GM23248 (cell line): Measurements from ENCODE around the gene UQCR10. TPM values are rescaled to one million over a fixed set of nuclear protein-coding genes. Genes with fewer than 3 reads are reported as not detected.

ENCODE experiments used
- DNase-seq: peaks from one replicate; pipeline ENCODE4 v3.0.0-alpha.2; 2015
- H2AFZ ChIP-seq: fragments of 200-600 bp; sonication (generic); 2 replicates; pipeline ENCODE4 v1.6.1; 2016; ENCODE audit warnings: antibody characterized with exemption
- H3F3A ChIP-seq: fragments of 200-600 bp; sonication (generic); 2 replicates; pipeline ENCODE4 v1.6.1; 2016; ENCODE audit warnings: mild to moderate bottlenecking, antibody characterized with exemption, mixed run types; ENCODE audit not compliant: insufficient read depth
- H3K27ac ChIP-seq: fragments of 200-600 bp; sonication (generic); 2 replicates; pipeline ENCODE4 v1.5.1; 2016; ENCODE audit warnings: mild to moderate bottlenecking
- H3K27me3 ChIP-seq: fragments of 200-600 bp; sonication (generic); replicated peaks from 2 replicates; pipeline ENCODE4 v1.6.1; 2016; ENCODE audit warnings: mild to moderate bottlenecking; ENCODE audit not compliant: insufficient read depth
- H3K36me3 ChIP-seq: fragments of 200-600 bp; sonication (generic); 2 replicates; pipeline ENCODE4 v1.6.1; 2016; ENCODE audit warnings: low read depth, mild to moderate bottlenecking
- H3K4me1 ChIP-seq: fragments of 200-600 bp; sonication (generic); 2 replicates; pipeline ENCODE4 v1.6.1; 2016; ENCODE audit warnings: mild to moderate bottlenecking; ENCODE audit not compliant: insufficient read depth
- H3K4me2 ChIP-seq: fragments of 200-600 bp; sonication (generic); one replicate; pipeline ENCODE4 v1.6.1; 2016; ENCODE audit warnings: mild to moderate bottlenecking; ENCODE audit not compliant: unreplicated experiment
- H3K4me3 ChIP-seq: fragments of 200-600 bp; sonication (generic); 2 replicates; pipeline ENCODE4 v1.5.1; 2016; ENCODE audit warnings: mild to moderate bottlenecking
- H3K79me2 ChIP-seq: fragments of 200-600 bp; sonication (generic); 2 replicates; pipeline ENCODE4 v1.6.1; 2016; ENCODE audit warnings: mild to moderate bottlenecking; ENCODE audit not compliant: insufficient read depth
- H3K9ac ChIP-seq: fragments of 200-600 bp; sonication (generic); 2 replicates; pipeline ENCODE4 v1.6.1; 2016; ENCODE audit warnings: mild to moderate bottlenecking
- H3K9me2 ChIP-seq: fragments of 200-600 bp; sonication (generic); 2 replicates; pipeline ENCODE4 v1.6.1; 2016; ENCODE audit warnings: mixed run types, mild to moderate bottlenecking, moderate library complexity; ENCODE audit not compliant: insufficient read depth
- H3K9me3 ChIP-seq: fragments of 200-600 bp; sonication (generic); one replicate; pipeline ENCODE4 v1.6.1; 2017; ENCODE audit warnings: low read depth
- H4K20me1 ChIP-seq: fragments of 200-600 bp; sonication (generic); 2 replicates; pipeline ENCODE4 v1.6.0; 2016; ENCODE audit not compliant: insufficient read depth
- EZH2 ChIP-seq: fragments of 200-600 bp; sonication (generic); IDR thresholded peaks from 2 replicates; pipeline ENCODE4 v1.6.1; 2018; ENCODE audit warnings: antibody characterized with exemption, mild to moderate bottlenecking; ENCODE audit not compliant: insufficient read depth, poor library complexity, severe bottlenecking
- EZH2phosphoT487 ChIP-seq: fragments of 200-600 bp; sonication (generic); IDR thresholded peaks from 2 replicates; pipeline ENCODE4 v1.6.1; 2018; ENCODE audit warnings: antibody characterized with exemption, moderate library complexity, mild to moderate bottlenecking, low read depth; ENCODE audit not compliant: insufficient read depth
- WGBS, 2 experiments: methylation state at CpG; one replicate each; pipeline ENCODE4 v1.1.6; 2015 to 2017; ENCODE audit warnings: low lambda C conversion rate in 2 of 2, low coverage in 1 of 2; ENCODE audit errors: missing lambda C conversion rate in 2 of 2; 5-methylcytosine and 5-hydroxymethylcytosine counted together
- in situ Hi-C: fragments of 300-500 bp; cut with MboI; formaldehyde crosslinking; loops from 2 replicates; pipeline ENCODE4 v1.15.0; 2020
- polyA plus RNA-seq: library from polyadenylated mRNA; unstranded; fragments of >200 nt; fragmentation: Nextera tagmentation; extraction: Ambion mirVana; gene quantifications from 2 replicates; pipeline ENCODE4 v1.2.1, GENCODE V29; 2016
- total RNA-seq: library from RNA; depleted of rRNA; stranded (reverse); fragments of >200 nt; shearing (Covaris generic); gene quantifications from 2 replicates; pipeline ENCODE4 v1.2.3, GENCODE V29; 2014

The UQCR10 gene
- total and polyA plus RNA-seq, 2 experiments from 2014 or later, result 45.0 to 233 TPM

DNA sequence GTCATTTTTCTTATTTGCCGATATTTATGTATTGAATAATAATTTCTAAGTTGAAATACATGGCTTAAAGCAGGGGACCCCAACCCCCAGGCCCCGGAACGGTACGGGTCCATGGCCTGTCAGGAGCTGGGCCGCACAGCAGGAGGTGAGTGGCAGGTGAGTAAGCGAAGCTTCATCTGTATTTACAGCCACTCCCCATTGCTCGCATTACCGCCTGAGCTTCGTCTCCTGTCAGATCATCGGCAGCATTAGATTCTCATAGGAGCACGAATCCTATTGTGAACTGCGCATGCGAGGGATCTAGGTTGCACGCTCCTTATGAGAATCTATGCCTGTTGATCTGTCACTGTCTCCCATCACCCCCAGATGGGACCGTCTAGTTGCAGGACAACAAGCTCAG lies 4.9 kb upstream of the UQCR10 start:
- H2AFZ ChIP-seq, result no peak overlapping the region
- no peaks in the 10 kb centered on the region for H3K36me3 ChIP-seq
- in situ Hi-C loops, result no loop called here
- no peaks in the 10 kb centered on the region for H3K9me3 ChIP-seq
- H3K27me3 ChIP-seq, result no peaks in the 10 kb centered on the region
- H3K4me2 ChIP-seq, result no peak overlapping the region
- H3K79me2 ChIP-seq, result peaks cover 19% of the 10 kb centered on the region
- no peak overlapping the region for H3K27ac ChIP-seq
- H3K9me2 ChIP-seq, result no peaks in the 10 kb centered on the region
- H3F3A ChIP-seq, result no peaks in the 10 kb centered on the region
- no peaks in the 10 kb centered on the region; the same call in 1 of the 2 replicates for H3K4me1 ChIP-seq
- no peak for DNase-seq
- no peak for TF ChIP-seq EZH2
- no peak for TF ChIP-seq EZH2phosphoT487
- H3K4me3 ChIP-seq, result no peak overlapping the region
- no peaks in the 10 kb centered on the region for H4K20me1 ChIP-seq
- WGBS, 2 experiments, result 93 to 95% methylated on average over 15 of the region's 15 CpGs
- H3K9ac ChIP-seq, result no peak overlapping the region

DNA sequence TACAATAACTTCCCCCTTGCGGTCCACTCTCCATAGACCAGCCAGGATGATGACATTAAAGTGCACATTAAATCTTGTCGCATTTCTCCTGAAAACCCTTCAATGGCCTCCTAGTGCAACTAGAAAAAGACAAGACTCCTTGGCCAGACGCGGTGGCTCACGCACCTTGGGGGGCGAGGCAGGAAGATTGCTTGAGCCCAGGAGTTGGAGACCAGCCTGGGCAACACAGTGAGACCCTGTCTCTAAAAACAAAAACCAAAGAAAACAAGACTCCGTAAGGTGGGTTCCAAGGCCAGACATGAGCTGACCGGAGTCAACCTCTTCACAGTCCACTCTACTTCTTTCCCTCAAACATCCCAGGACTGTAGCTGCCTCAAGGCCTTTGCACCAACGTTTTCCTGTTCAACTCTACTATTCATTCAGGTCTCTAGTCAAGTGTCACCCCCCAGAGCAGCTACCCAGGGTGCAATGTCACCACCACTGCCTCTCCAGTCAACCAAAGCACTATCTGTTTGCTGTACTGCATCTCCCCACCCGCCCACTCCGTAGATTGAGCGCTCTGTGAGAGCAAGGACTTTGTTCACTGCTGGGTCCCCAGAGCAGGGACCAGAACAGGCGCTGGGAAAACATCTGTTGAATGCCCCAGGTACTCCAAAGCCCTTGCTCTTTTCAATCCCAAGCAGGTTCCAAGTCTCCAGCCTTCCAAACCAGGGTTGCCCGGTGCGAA lies 1.1 kb upstream of the UQCR10 start:
- H4K20me1 ChIP-seq, result no peaks in the 10 kb centered on the region
- H3K4me3 ChIP-seq, result peak overlapping the region; percentile 86
- H3K27me3 ChIP-seq, result no peaks in the 10 kb centered on the region
- H3K9ac ChIP-seq, result peak overlapping the region; percentile 92
- H2AFZ ChIP-seq, result peak overlapping the region; percentile 97
- H3K9me2 ChIP-seq, result no peaks in the 10 kb centered on the region
- peaks cover 47% of the 10 kb centered on the region for H3K79me2 ChIP-seq
- in situ Hi-C loops, result no loop called here
- H3K9me3 ChIP-seq, result no peaks in the 10 kb centered on the region
- peaks cover 9% of the 10 kb centered on the region; the same call in 1 of the 2 replicates for H3K36me3 ChIP-seq
- 60 to 66% methylated on average over 15 of the region's 15 CpGs for WGBS, 2 experiments
- H3K4me1 ChIP-seq, result peaks cover 10% of the 10 kb centered on the region
- H3K27ac ChIP-seq, result peak overlapping the region; percentile 75; the same call in 1 of the 2 replicates
- TF ChIP-seq EZH2phosphoT487 (no peak), EZH2 (no peak)
- H3F3A ChIP-seq, result peaks cover 9% of the 10 kb centered on the region
- H3K4me2 ChIP-seq, result peak overlapping the region; percentile 95
- peak; percentile 36 for DNase-seq

DNA sequence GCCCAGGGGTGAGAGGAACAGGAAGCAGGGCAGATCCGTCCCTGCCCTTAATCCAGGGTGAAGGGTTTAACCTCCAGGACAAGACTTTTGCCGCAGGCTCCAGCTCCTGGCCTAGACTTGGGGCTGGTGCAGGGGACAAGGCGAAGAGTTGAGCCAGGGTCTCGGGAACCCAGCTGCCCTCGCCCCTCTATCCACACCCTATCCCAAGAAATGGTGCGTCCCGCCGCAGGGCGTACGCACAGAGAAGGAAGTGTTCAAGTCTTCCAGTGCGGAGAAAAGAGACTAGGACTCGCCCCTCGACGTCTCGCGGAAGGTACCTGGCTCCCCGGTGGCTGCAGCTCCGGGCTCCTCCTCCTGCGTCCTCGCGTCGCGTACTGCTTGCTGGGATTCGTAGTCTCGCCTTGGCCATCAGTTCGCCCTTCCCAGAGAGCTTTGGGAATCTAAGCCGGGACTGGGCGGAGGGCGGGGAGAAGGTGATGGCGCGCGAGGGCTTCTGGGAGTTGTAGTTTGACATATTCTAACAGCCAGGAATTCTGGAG lies 468 bp upstream of the UQCR10 start, which contains the start of gene ZMAT5:
Gene ZMAT5, minus strand, starts transcription at position 376 of the 539 bp plus-strand sequence. CDS start 18,463 bp downstream, outside the sequence.
- WGBS, 2 experiments, result 1 to 2% methylated on average over 31 of the region's 32 CpGs

DNA sequence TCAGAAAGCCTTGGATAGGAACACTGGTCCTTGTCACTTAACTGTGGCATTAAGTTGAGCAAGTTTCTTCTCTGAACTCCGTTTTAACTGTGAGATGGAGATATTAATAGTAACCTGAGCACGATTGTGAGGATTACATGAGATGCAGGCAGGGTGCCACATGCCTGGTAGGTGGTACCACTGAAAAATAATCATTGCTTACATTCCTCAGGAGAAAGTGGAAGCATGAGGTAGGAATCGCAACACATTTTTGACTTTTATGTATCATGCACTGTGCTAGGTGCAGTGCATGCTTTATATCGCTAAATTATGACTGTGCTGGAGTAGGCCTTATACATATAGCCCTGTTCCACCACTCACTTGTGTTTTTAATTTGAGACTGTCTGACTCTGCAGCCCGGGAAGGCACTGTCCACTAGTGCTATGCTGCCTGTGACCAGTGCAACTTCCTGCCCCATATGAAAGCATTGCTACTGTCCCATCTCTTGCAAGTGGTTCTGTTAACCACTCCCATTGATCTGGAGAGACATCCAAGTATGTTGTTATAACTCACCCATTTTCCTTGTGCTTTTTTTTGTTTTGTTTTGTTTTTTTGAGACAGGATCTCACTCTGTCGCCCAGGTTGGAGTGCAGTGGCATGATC lies 1.0 kb downstream of the UQCR10 start:
- H4K20me1 ChIP-seq, result no peaks in the 10 kb centered on the region
- peaks cover 47% of the 10 kb centered on the region for H3K79me2 ChIP-seq
- H2AFZ ChIP-seq, result peak overlapping the region; percentile 97
- peak overlapping the region; percentile 75 for H3K27ac ChIP-seq
- H3F3A ChIP-seq, result peaks cover 23% of the 10 kb centered on the region
- TF ChIP-seq EZH2phosphoT487, result no peak
- peaks cover 18% of the 10 kb centered on the region for H3K4me1 ChIP-seq
- no peaks in the 10 kb centered on the region for H3K27me3 ChIP-seq
- 48 to 50% methylated on average over 6 of the region's 6 CpGs for WGBS, 2 experiments
- peak overlapping the region; percentile 95 for H3K4me2 ChIP-seq
- peak overlapping the region; percentile 92 for H3K9ac ChIP-seq
- H3K4me3 ChIP-seq, result peak overlapping the region; percentile 86
- in situ Hi-C loops, result no loop called here
- peaks cover 9% of the 10 kb centered on the region; the same call in 1 of the 2 replicates for H3K36me3 ChIP-seq
- no peaks in the 10 kb centered on the region for H3K9me3 ChIP-seq
- DNase-seq, result peak; percentile 49
- no peaks in the 10 kb centered on the region for H3K9me2 ChIP-seq

More for the DNA sequence above, 468 bp upstream of the UQCR10 start, which contains the start of gene ZMAT5:
- Histone ChIP-seq H3K4me3 (peak within 1 kb of the TSS; percentile 86), H4K20me1 (no peaks in the 10 kb centered on the region), H3K9ac (peak within 1 kb of the TSS; percentile 92), H3K27ac (peak within 1 kb of the TSS; percentile 75), H2AFZ (peak within 1 kb of the TSS; percentile 97), H3K79me2 (peaks cover 47% of the 10 kb centered on the region), H3K36me3 (peaks cover 9% of the 10 kb centered on the region; the same call in 1 of the 2 replicates), H3K4me1 (peaks cover 10% of the 10 kb centered on the region), H3K9me2 (no peaks in the 10 kb centered on the region), H3K27me3 (no peaks in the 10 kb centered on the region), H3F3A (peaks cover 14% of the 10 kb centered on the region), H3K4me2 (peak within 1 kb of the TSS; percentile 95), H3K9me3 (no peaks in the 10 kb centered on the region)
- peak; percentile 99 for DNase-seq
- TF ChIP-seq EZH2 (no peak), EZH2phosphoT487 (no peak)
- in situ Hi-C loops, result no loop called here
